ENCODE results near the gene ITGA3.

ITGA3 gene

DNA sequence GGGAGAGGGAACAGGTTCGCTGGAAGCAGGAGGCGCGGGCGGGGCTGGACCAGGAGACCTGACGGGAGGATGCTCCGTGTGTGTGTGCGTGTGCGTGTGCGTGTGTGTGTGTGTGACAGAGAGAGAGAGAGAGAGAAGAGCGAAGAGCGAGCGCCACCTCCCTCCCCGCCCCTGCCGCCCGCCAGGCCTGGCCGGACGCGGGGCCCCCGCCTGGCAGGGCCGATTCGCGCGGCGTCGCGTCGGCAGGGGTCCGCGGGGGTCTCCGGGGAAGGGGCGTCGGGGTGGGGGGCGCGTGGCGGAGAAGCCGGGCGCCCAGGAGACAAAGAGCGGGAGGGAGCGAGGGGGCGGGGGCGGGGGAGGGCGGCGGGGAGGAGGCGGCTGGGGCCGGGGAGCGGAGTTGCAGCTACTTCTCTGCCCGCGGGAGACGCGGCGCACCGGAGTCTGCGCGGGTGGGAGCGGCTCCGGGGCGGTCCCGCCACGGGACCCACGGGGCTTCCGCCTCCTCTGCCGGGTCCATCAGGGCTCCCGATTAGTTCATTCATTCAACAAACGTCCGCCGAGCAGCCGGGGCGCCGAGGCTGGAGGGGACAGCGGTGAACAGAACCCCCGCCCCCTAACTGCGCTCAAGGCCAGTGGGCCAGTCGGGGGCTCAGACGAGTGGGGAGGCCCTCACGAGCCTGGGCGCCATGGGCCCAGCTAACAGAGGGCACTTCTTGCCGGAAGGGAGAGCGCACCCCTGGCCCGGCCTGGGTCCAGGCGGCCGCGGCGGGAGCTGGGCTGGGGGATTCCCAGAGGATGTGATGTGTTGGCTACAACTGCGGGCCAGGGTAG, 74.0 kb downstream of the ITGA3 start, which contains the start of gene SAMD14:
SAMD14 (minus strand) TSS at position 433 of the 831 bp plus-strand sequence. CDS start 5,201 bp downstream, outside the sequence.
- no peak for DNase-seq (ENCODE audit: low read depth)

DNA sequence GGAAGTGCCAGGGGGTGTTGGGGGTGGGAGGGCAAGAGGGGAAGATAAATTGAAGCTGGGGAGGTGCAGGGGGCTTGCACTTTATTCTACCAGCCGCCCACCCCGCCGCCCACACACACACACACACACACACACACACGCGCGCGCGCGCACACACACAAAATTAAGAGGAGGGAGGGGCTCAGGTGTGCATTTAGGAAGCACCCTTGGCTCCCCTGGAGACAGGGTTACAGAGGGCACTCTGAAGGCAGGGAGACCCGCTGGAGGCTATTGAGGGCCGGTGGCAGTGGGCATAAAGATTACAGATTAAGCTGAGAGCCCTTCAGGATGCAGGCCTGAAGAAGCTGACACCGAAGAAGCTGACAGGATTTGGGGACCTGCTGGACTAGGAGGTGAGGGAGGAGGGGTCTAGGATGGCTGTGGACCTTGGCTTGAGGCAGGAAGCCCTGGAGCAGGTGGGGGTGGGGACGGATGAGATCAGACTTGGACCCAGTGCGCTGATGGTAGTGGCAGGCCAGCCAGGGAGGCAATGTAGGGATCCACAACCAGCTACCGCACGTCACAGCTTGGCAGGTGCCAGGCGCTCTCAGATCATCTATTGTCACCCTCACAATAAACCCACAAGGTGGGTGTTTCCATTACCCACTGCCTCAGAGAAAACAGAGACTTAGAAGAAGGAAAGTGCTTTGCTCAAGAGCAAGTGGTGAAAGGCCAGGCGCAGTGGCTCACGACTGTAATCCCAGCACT, 74.8 kb downstream of the ITGA3 start:
- no peak for DNase-seq (ENCODE audit: low read depth)

DNA sequence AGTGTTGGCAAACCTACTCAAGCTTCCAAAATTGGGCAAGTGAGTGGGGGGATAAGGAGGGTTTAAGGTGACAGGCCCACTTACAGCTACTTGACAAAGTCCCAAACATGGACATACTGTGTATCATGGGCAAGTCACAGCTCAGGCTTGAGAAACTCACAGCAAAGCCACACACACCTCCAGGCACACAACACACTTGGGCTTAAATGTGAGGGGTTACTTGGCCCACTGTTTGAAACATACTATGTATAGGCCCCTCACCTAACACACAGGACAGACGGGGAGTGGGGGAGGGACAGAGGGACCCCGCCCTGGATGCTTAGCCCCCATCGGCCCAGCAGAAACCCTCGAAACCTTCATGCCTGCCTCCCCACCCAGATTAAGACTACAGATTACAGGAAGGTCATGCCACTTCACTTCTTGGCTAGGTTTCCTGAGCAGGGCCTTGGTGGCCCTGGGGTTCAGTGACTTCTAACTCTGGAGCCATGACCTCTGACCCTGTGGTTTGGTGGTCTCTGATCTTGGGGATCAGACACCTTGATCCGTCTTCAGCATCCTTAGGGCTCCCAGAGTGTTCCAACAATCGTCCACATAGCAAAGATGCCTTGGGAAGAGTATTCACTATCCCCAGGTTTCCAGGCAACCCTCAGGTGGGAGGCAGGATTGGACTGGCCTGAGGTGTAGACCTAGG, 76.3 kb downstream of the ITGA3 start:
- DNase-seq (ENCODE audit: low read depth), result no peak

DNA sequence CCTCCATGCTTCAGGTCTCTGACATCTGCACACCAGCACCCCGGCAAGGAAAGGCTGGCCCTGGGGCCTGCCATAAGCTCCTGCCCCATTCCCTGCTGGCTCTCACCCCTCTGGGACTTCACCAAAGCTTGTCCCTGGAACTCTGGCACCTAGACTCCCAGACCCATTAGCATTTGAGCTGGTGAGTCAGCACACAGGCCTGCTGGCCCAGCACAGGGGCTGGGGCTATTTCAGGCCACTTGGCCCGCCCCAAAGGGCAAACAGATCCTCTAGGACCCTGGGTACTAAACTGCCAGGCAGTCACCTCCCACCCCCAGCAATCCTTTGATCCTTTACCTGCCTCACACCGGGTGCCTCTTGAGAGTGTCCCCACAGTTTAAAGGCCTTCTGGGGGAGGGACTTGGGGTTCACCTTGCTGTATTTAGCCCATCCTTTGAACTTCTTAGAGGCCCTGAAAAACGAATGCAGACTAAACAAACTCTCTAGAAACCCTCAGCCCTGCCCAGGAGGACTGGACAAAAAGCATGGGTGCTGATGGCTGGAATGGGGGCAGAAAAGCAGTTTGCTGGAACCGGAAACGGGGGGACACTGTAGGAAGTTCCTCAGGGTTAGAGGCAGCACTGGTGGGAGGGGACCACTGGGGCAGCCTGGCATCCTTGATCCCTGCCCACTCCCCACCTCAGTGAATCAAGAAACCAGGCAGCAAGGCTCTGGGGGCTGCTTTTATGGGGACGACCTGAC, 77.3 kb downstream of the ITGA3 start:
- DNase-seq (ENCODE audit: low read depth), result no peak

DNA sequence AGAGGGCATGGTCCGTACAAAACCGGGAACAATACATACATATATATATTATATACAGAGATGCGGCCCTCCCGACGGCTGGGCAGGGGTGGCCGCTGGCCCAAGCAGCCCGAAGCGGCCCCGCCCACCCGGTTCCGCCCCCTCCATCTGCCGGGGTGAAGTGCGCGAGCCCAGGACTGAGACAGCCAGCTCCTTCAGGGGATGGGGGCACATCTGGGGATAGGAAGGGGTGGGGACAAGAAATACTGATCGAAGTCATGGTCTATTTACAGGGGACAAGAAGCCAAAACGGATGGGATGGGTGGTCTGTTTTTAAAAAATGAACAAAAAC, 77.8 kb downstream of the ITGA3 start:
- no peak for DNase-seq (ENCODE audit: low read depth)

DNA sequence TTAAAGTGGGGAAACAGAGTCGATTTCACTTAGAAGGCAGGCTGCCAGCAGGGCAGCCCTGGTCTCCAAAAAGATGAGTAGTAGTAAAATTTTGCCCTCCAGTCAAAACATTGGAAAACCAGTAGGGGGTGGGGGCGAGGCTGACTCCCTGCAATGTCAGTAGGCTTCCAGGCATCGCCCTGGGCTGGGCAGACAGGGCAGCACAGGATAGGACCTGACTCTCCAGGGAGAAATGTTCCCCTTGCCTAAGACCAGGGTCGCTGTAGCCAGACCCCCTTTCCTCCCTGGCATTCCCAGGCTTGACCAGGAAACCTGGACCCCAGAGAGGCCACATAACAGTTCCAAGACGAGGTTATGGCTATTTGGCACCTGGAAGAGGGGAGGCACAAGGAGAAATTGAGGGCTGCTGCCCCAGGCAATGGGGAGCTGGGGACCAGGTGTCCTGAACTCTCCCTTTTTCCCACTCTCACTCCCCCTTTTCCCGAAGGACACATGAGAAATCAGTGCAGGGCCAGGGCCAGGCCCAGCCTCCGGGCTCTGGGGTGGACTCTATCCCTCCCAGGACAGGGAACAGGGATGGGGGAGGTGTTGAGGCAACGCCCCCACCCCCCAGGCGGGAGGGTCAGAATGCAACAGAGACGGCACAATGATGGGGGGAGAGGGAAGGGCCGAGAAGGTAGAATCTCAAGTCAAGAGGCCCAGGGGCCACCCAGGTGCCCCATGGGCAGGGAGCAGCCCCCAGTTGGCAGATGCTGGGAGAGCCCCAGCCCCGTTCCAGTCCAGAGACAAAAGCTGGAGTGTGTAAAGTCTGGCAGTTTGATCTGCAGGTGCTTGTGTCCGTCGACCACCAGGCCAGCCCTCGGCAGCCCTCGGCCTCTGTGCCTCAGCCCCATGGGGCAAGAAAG, 78.5 kb downstream of the ITGA3 start:
- DNase-seq (ENCODE audit: low read depth), result no peak

DNA sequence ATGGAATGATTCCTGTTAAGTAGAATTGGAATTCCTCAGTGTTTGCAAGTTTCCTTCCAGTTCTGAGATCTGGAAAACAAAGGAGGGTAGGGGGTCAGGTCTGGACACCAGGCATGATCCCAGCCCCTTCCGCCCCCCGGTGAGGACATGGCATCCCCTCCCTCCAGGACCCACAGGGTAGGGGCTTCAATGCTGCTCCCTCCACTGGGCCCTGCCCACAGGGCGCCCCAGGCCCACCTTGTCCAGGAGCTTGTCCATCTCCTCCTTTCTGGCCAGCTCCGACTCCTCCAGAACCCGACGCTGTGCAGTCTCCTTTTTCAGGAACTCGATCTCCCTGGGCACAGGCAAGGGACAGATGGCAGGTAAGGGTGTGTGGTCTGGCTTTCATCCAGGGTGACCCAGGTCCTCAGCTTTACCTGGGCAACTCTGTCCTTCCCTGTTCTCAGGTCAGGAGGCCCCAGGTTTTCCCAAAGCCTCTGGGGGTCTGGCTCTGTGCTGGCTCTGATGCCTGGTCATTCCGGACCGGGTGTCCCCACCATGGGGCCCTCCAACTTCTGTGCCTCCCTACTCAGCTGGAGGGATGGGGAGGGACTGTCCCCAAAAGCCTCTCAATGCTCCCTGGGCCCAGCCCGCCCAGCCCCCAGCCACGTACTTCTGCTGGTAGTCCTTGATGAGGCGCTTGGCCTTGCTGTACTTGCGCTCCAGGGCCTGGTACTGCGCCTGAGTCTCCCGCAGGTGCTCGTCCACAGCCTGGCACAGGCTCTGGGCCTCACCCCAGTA, 79.6 kb downstream of the ITGA3 start:
- DNase-seq (ENCODE audit: low read depth), result no peak

DNA sequence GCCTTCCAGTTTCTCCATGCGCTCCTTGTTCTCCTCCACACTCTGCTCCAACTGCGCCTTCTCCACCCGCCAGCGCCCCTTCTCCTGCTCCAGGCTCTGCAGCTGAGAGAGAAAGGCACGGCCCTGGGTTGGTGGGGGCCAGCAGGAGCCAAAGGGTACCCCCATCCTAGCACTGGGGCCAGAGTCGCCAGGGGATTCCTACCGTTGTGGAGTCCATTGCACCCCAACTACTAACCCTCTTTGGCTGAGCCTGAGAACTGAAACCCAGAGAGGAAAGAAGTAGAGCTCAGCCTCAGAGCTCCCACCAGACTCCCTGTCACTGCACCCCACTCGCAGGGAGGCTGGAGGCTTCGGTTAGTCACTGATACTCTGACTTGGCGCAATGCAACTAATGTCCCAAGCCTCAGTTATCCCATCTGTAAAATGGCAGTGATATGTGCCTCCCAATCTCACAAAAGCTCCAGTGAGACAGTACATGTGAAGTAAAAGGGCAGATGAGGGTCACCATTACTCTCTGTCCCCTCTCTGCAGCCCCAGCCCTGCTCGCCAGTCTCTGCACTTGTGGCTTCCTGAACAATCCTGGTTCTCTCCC, 80.3 kb downstream of the ITGA3 start:
- no peak for DNase-seq (ENCODE audit: low read depth)

DNA sequence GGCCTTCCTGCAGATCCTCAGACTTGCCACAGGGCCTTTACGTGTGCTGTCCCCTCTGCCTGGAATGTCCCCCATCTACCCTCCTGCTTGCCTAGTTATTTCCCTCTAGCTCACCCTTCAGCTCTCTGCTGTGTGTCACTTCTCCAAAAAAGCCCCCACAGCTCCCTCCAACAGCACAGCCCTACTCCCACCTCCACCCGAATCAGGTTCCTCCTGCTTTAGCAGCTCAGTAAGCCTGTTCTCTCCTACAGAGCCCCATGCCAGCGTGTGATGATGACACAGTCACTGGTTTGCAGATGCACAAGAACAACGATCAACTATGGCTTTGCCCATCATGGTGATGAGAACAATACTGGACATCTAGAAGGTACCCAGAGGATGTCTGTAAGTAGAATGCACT, 81.1 kb downstream of the ITGA3 start:
- DNase-seq (ENCODE audit: low read depth), result no peak

DNA sequence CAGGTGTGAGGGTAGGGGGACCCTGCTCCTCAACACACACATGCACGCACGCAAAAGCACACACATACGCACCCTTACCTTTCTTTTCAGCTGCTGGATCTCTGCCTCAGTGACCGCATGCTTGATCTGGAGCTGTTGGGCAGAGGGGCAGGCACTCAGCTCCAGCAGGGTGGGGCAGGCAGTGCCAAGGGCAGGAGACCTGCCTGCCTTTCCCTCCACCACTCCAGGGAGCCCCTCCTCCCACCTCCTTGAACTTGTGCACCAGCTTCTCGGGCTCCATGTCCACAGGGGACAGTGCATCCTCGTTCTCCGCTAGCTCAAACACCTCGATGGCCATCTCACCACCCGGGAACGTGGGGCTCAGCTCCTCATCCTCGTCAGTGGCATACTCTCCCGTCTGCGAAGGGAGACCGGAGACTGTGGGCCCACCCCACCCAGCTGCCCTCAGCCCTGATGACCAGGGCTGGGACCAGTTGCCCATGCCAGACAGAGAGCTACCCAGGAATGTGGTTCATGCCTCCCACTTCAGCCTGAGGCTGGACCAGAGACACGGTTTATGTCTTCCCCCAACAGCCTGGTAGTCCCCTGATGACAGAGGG, 83.4 kb downstream of the ITGA3 start:
- no peak for DNase-seq (ENCODE audit: low read depth)
